ENCODE results near the gene ZNF524. TPM values are rescaled to one million over a fixed set of nuclear protein-coding genes. Genes with fewer than 3 reads are reported as not detected.

ZNF524 gene
- total and polyA plus RNA-seq, 2 donors (not counting 1 experiment from before 2014, with no cell fraction given): 2.6 to 16.8 TPM

GRCh38 chr19:55613930-55614710 is 14.0 kb downstream of the ZNF524 start:
- no peaks in the 10 kb centered on the region for H3K27me3 ChIP-seq (ENCODE audit: control insufficient read depth, insufficient read depth, low read length)
- no peak overlapping the region for H3K4me2 ChIP-seq (ENCODE audit: extremely low read depth, insufficient read depth, low read length)
- H4K20me1 ChIP-seq (ENCODE audit: control insufficient read depth, extremely low read depth, insufficient read depth, low read length): no peaks in the 10 kb centered on the region
- TF ChIP-seq EZH2 (IDR thresholded peaks at IDR 0.05; ENCODE audit: low read length, missing control alignments) (no peak), CTCF (conservative IDR thresholded peaks at IDR 0.05 in 1 of 2, IDR thresholded peaks at IDR 0.05 in 1 of 2; ENCODE audit: low read depth in 1 of 2, low read length in 2 of 2) (no peak)
- no peak overlapping the region for H3K9ac ChIP-seq (ENCODE audit: insufficient read depth, low read length)
- no peak for DNase-seq (ENCODE audit: low read depth in 2 of 2)
- no peaks in the 10 kb centered on the region for H3K9me3 ChIP-seq (ENCODE audit: control insufficient read depth, insufficient read depth, low read depth, low read length)
- H3K27ac ChIP-seq (ENCODE audit: insufficient read depth, low read length): no peak overlapping the region
- H3K79me2 ChIP-seq (ENCODE audit: control insufficient read depth, insufficient read depth, low read length): peaks cover 7% of the 10 kb centered on the region
- no peaks in the 10 kb centered on the region for H3K4me1 ChIP-seq (ENCODE audit: control insufficient read depth, extremely low read depth, insufficient read depth, low read length)
- H3K36me3 ChIP-seq (ENCODE audit: control insufficient read depth, insufficient read depth, low read length): peaks cover 25% of the 10 kb centered on the region
- no peak overlapping the region for H2AFZ ChIP-seq (ENCODE audit: low read length)
- no peak overlapping the region for H3K4me3 ChIP-seq (replicated peaks in 1 of 4; ENCODE audit: control extremely low read depth in 1 of 4, insufficient read depth in 1 of 4, low read depth in 3 of 4, low read length in 4 of 4)

GRCh38 chr19:55614711-55615542 is 14.8 kb downstream of the ZNF524 start:
- peaks cover 3% of the 10 kb centered on the region for H3K4me1 ChIP-seq (ENCODE audit: control insufficient read depth, extremely low read depth, insufficient read depth, low read length)
- no peak for DNase-seq (ENCODE audit: low read depth in 2 of 2)
- peaks cover 25% of the 10 kb centered on the region for H3K36me3 ChIP-seq (ENCODE audit: control insufficient read depth, insufficient read depth, low read length)
- H3K9ac ChIP-seq (ENCODE audit: insufficient read depth, low read length): no peak overlapping the region
- H3K27me3 ChIP-seq (ENCODE audit: control insufficient read depth, insufficient read depth, low read length): no peaks in the 10 kb centered on the region
- H3K9me3 ChIP-seq (ENCODE audit: control insufficient read depth, insufficient read depth, low read depth, low read length): no peaks in the 10 kb centered on the region
- H3K4me2 ChIP-seq (ENCODE audit: extremely low read depth, insufficient read depth, low read length): no peak overlapping the region
- H3K4me3 ChIP-seq (replicated peaks in 1 of 4; ENCODE audit: control extremely low read depth in 1 of 4, insufficient read depth in 1 of 4, low read depth in 3 of 4, low read length in 4 of 4): no peak overlapping the region
- TF ChIP-seq EZH2 (IDR thresholded peaks at IDR 0.05; ENCODE audit: low read length, missing control alignments) (no peak), CTCF (conservative IDR thresholded peaks at IDR 0.05 in 1 of 2, IDR thresholded peaks at IDR 0.05 in 1 of 2; ENCODE audit: low read depth in 1 of 2, low read length in 2 of 2) (no peak)
- H3K79me2 ChIP-seq (ENCODE audit: control insufficient read depth, insufficient read depth, low read length): peaks cover 7% of the 10 kb centered on the region
- no peak overlapping the region for H2AFZ ChIP-seq (ENCODE audit: low read length)
- no peak overlapping the region for H3K27ac ChIP-seq (ENCODE audit: insufficient read depth, low read length)
- no peaks in the 10 kb centered on the region for H4K20me1 ChIP-seq (ENCODE audit: control insufficient read depth, extremely low read depth, insufficient read depth, low read length)

All from fibroblast of lung (primary cell).